22Rv1 (cell line): ENCODE measurements around the gene WDR62.

Experiments used
- CTCF ChIP-seq: fragments of 450-650 bp; IDR thresholded peaks from 2 replicates; pipeline ENCODE4 v1.5.1; 2017; ENCODE audit warnings: mild to moderate bottlenecking
- ZFX ChIP-seq: fragments of 450-650 bp; IDR thresholded peaks from 2 replicates; pipeline ENCODE4 v1.6.1; 2017; ENCODE audit warnings: antibody characterized with exemption, borderline replicate concordance

DNA sequence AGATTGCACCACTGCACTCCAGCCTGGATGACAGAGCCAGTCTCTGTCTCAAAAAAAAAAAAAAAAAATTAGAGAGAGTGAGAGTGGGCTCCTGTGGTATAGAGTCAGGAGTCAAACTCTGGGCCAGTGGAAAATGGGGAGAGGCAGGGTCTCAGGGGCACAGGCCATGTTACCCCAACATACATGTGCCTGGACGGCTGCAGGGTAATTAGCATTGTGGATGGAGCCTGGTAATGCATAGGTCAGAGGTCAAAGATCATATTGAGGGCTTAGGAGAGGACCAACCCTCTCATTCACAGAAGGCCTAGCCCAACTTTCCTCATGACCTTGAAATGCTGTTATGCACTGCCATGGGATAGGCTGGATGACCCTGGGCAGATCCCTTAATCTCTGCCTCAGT lies 29.2 kb upstream of the WDR62 start:
- TF ChIP-seq CTCF, result no peak
- TF ChIP-seq ZFX, result no peak
